OCI-M2 (cell line): Measurements from ENCODE around the gene PHLDA3.

ENCODE experiments used
- DNase-seq: peaks from one replicate; lab custom pipeline; 2025; ENCODE audit not compliant: unreplicated experiment; lab: John Stamatoyannopoulos, UW

PHLDA3 gene

GRCh38 chr1:201466492-201466891 lies 2.5 kb downstream of the PHLDA3 start:
- DNase-seq: no peak

- DNase-seq: no peak
Observed at GRCh38 chr1:201465698-201466290, 3.2 kb downstream of the PHLDA3 start.

DNA sequence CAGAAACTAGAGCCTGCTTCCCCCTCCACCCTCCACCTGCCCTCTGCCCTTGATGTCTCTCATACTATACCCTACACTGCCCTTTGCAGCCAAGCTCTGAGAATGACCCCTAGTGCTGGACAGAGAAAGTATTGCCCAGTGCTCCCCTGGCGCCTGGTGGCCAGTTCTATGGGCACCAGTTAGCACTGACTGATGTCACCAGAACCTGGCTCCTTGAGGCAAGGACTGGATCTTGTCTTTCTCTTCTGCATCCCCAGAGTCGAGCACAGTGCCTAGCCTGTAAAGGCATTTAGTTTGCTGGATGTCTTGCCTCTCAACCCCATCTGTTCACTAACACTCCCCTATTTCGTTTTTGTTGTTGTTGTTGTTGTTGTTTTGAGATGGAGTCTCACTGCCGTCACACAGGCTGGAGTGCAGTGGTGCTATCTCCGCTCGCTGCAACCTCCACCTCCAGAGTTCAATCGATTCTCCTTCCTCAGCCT lies 5.9 kb downstream of the PHLDA3 start:
- no peak for DNase-seq

DNA sequence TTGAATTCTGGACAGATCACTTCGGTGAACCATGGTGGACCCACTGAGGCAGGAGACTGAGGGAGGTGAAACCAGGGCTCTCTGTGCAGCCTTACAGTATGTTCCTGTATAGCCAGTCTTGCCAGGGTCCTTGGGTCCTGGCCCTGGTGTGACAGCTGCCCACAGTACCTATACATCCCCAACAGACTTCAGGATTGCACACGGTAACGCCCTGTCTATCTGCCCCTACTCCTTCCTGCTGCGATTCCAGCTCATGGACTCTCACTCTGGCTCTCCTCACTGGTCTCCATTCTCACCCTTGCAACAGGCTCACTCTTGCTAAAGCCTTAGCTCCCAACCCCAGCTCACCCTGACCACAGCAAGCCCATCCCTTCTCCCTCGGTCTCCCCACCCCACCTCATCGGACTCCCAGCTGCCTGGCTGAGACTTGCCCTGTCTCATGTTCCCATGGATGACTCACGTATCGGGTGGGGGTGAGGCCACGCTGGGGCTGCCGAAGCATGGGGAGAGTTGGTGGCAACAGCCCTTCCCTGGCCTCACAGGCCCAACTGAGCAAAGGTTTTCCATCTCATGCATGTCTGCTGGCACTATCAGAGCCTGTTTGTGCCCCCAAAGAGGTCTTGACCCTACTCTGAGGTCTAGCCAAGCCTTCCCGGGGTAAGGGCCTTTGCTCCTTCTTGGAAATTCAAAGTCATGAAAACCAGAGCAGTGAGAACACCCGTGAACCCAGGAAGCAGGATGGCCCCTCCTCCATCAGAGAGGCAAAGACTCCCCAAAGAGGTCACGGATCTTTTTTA lies 7.1 kb downstream of the PHLDA3 start:
- no peak for DNase-seq

- DNase-seq: no peak
Observed at GRCh38 chr1:201460814-201461644, 8.0 kb downstream of the PHLDA3 start.

GRCh38 chr1:201459775-201460174 lies 9.2 kb downstream of the PHLDA3 start:
- DNase-seq: no peak

DNA sequence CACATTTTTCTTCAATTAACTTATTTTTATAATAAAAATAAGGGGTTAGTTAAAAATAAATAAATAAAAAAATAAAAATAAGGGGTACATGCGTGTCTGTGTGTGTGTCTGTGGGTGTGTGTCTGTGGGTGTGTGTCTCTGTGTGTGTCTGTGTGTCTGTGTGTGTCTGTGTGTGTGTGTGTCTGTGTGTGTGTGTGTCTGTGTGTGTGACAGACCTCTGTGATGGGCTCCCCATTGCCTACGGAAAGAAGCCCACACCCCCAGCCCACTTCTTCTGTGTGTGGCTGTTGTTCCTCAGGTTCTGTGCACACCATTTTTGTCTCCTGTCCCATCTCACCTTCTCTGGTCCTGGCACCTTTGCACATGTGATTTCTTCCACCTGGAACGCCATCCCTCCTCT lies 9.9 kb downstream of the PHLDA3 start:
- DNase-seq: no peak

GRCh38 chr1:201457508-201457960 lies 11.5 kb downstream of the PHLDA3 start:
- no peak for DNase-seq

DNA sequence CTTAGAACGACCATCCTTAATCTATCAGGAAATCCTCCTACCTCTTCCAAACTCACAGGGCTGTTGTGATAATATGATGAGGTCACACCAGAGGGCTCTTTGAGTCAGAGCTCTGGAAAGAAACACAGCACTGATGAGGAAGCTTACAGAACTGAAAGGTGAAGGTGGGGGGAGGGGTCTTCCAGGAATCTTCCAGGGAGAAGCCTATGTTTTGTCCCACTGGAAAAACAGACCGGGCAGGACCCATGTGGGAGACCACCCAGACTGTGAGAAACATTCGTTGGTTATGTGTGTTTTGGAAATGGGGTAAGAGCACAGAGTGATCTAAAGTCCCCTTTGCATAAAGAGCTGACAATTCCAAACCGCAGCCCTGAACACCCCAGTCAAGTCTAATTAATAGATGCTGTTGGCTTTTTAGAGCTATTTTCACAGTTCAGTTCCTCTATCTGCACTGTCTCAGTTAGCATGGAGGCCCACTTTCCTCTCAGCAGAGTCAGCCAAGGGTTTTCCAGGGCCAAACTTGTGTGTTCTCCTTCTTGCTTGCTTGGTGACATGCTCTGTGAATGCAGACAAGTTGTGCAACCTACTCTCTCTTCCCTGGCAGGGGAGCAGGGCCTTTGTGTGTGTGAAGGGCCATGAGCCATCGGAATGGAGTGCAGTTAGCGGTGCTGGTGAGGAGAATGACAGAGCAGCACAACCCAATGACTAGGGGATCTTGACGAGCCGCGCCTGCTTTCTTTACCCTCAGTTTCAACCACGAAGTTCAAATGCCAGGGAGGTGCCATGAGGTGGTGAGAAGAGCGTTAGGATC lies 12.3 kb downstream of the PHLDA3 start:
- DNase-seq: no peak

DNA sequence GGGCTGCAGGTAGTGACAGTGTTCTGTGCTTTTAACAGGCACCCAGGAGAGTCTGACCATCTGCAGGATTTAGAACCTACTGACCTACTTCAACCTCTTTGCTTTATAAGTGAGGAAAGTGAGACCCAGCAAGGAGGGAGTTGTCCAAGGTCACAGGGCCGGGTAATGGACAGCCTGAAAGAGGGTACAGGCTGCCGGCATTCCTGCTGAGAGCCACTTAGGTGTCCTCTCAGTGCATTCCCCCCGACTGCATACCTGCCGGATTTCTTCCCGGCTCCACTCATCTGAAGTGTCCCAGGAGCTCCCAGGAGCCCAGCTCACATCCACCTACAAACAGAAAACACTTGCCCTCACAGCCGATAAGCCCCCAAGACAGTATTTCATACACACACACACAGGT lies 13.9 kb downstream of the PHLDA3 start:
- no peak for DNase-seq

GRCh38 chr1:201454608-201455007 lies 14.4 kb downstream of the PHLDA3 start:
- no peak for DNase-seq

GRCh38 chr1:201452866-201453265 lies 16.1 kb downstream of the PHLDA3 start:
- no peak for DNase-seq

DNA sequence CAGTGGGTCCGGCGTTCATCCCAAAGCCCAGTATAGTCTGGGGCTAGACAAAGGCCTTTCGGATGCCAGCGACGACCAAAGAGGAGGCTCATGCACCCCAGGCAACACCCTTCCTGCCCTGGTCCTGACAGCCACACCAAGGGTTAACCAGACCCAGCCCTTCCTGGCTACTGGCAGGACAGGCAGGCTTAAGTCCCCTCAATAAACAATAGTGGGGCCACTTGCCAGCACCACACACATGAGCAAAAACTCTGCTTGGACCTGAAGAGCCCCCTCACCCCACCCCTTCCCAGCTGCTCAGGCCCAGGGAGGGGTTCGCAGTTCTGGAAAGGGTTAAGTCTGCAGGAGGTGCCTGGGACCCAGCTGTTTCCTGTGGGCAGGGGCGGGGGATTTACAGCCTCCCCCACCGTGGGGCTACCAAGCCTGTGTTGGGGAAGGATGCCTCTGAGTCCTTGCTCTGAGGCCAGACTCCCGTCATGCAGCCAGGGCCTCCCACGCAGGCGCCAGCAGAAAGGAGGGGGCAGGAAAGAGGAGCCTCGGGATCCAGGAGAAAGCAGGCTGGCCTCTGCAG lies 18.2 kb downstream of the PHLDA3 start:
- DNase-seq: no peak

GRCh38 chr1:201448990-201449389 lies 20.0 kb downstream of the PHLDA3 start:
- no peak for DNase-seq

DNA sequence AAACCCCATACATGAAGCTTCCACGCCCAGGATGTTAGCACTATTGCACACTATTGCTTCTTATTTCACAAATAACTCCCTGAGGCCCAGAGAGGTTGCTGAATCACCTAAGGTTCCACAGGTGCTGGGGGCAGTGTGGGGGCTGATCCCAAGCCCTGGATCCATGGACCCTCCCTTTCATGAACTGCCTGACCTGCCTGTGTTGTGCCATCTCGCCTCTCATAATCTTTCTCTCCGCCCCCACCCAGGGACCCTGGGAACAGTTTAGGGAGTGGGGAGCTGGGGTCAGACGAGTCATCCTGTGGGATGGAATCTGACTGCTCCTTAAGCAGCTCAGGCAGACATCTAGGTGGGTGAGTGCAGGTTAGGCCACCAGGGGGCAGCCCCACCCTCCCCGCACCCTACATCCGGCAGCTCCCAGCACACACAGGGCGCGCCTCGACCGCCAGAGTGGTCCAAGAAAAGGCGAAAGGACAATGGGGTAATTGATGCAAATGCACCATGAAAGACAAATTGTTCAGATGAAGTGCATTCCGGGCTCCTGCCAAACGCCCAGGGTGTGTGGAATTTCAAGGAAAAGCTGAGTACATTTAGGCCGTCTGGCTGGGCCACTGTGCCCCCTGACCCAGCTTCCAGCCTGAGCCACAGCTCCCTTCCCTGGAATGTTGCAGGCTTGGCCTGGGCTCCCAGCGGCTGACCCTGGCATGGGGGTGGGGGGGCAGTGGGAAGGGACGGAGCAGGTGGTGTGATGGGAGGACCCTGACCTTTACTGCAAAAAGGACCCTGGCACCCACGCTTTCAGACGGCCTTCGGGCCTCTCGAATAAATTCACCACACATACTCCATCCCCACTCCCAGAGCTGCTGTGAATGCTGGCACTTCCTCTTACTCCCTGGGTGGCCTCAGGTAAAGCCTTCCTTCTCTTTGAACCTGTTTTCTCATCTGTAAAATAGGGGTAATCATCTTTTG lies 20.8 kb downstream of the PHLDA3 start:
- DNase-seq: no peak

GRCh38 chr1:201445310-201445709 lies 23.7 kb downstream of the PHLDA3 start:
- DNase-seq: no peak

DNA sequence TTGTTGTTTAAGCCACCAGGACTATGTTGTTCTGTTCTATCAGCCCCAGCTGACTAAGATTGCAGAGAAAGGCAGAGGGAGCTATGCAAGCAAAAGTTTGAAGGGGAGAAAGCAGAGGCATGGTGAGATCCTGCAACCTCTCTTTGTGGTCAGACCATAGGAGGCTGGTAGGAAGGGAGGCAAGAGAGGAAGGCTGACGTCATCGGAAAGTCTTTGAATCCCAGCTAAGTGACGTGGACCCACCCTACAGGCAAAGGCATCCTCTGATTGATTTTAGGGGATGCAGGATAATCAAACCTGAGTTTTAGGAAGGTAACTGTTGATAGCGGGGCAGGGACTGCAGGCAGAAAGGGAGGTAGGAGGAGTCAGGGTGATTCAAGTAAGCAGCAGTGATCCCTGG lies 24.2 kb downstream of the PHLDA3 start:
- DNase-seq: no peak

GRCh38 chr1:201443747-201444146 lies 25.2 kb downstream of the PHLDA3 start:
- DNase-seq: no peak

DNA sequence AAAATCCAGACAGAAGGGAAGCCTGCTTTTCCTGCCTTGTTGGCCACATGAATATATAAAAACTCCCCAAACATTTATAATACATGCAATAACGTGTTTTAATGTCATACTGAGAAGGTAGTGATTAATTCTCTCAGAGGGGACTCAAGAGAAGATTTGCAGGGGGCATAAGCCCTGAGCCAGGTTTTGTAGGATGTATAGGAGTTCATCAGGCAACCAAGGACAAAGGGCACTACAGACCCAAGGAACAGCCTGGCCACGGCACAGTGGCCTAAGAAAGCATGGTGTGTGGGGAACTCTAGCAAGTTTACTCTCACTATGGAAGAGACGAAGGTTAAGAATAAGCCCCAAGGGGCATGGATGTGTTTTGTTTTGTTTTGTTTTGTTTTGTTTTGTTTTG lies 32.0 kb downstream of the PHLDA3 start:
- no peak for DNase-seq
